GM12865 (cell line): ENCODE results near the gene ZBTB7A.
A peak's percentile ranks its signal among the peaks of the same experiment; 100 is the strongest.

Experiments
- DNase-seq: peaks from one replicate; pipeline ENCODE4 v3.0.0; 2010; ENCODE audit warnings: low read depth
- H3K4me3 ChIP-seq: 2 replicates; pipeline ENCODE4 v1.5.1; 2011; ENCODE audit warnings: mild to moderate bottlenecking, low read depth, low read length, control low read depth
- TF ChIP-seq, protein P1 (sequence below): IDR thresholded peaks from 2 replicates; pipeline ENCODE4 v1.5.1; 2011; ENCODE audit warnings: low read length, control low read depth, low read depth, inconsistent platforms; ENCODE audit not compliant: insufficient read depth; ENCODE audit errors: missing control alignments

Gene ZBTB7A

DNA sequence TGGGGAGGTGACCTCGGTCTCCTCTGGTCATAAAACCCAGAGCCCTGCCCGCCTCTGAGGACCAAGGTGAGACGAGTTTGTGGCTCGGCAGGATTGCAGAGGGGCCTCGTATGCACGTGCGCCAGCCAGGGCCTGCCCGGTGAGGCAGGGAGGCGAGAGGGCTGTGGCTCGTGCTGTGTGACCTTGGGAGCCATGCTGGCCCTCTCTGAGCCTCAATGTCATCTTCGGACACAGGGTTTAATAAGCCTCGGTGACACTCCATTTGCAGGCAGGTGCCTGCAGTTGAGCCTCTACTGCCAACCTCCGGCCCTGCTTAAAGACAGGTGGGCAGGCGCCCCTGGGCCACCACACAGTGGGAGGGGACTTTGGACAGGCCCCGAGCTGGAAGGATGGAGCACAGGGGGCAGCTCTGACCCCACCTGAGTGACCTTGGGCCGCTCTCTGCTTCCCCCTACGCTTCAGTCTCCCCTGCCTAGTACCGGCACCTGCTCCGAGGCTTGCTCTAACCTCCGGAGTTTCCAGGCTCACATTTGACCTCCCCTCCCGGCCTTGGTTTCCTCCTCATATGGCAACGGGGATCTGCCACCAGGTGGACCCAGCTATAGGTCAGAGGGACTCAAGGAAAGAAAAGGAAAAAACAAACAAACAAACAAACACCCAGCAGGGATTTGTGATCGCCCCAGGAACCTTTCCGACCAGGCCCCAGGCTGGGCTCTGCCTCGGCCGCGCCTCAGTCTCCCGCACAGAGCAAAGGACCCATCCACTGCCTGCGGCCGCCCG is 3.1 kb downstream of the ZBTB7A start:
- DNase-seq = peak; percentile 41
- TF ChIP-seq, protein P1, sequence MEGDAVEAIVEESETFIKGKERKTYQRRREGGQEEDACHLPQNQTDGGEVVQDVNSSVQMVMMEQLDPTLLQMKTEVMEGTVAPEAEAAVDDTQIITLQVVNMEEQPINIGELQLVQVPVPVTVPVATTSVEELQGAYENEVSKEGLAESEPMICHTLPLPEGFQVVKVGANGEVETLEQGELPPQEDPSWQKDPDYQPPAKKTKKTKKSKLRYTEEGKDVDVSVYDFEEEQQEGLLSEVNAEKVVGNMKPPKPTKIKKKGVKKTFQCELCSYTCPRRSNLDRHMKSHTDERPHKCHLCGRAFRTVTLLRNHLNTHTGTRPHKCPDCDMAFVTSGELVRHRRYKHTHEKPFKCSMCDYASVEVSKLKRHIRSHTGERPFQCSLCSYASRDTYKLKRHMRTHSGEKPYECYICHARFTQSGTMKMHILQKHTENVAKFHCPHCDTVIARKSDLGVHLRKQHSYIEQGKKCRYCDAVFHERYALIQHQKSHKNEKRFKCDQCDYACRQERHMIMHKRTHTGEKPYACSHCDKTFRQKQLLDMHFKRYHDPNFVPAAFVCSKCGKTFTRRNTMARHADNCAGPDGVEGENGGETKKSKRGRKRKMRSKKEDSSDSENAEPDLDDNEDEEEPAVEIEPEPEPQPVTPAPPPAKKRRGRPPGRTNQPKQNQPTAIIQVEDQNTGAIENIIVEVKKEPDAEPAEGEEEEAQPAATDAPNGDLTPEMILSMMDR = no peak
- peak overlapping the region; percentile 81 for H3K4me3 ChIP-seq

DNA sequence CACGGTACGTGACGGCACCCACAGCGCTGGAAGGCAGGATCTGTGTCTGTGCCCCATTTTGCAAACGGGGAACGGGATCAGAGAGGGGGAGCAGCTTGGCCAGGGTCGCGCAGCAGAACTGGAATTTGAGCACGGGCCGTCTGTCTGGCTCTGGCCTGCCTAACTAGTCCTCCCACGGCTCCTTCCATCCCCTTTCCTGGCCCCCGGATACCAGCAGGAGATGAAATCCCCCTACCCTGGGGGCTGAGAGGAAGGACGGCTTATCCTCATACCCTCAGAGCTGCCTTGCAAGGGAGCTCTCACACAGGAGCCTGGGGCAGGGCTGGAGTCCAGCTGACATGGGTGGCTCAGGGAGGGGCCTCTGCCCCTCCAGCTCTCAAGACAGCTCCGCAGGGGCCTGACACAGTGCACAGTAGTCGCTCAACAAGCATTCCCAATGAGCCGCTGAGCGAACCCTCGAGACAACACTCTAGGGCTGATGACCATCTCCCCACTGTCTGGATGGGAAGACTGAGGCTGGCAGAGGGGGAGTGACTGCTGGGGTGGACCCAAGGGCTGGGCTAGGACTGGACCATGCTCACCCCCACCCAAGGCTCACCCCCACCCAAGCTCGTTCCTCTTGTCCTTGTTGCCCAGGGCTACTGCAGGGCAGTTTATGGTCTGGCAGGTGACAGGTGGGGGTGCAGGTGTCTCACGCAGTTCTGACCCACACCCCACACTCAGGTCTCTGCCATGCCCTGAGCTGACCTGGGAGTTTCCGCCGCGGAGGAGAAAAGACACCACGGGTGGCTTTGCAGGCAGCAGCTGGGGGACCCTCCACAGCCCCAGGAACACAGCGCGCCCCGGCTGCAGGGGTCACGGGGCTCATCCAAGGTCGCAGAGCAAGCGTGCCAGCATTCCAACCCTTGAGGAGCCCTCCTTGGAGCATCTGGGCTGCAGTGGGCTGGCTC is 4.0 kb downstream of the ZBTB7A start:
- no peak for DNase-seq
- TF ChIP-seq, protein P1 = no peak
- peak overlapping the region; percentile 81 for H3K4me3 ChIP-seq

DNA sequence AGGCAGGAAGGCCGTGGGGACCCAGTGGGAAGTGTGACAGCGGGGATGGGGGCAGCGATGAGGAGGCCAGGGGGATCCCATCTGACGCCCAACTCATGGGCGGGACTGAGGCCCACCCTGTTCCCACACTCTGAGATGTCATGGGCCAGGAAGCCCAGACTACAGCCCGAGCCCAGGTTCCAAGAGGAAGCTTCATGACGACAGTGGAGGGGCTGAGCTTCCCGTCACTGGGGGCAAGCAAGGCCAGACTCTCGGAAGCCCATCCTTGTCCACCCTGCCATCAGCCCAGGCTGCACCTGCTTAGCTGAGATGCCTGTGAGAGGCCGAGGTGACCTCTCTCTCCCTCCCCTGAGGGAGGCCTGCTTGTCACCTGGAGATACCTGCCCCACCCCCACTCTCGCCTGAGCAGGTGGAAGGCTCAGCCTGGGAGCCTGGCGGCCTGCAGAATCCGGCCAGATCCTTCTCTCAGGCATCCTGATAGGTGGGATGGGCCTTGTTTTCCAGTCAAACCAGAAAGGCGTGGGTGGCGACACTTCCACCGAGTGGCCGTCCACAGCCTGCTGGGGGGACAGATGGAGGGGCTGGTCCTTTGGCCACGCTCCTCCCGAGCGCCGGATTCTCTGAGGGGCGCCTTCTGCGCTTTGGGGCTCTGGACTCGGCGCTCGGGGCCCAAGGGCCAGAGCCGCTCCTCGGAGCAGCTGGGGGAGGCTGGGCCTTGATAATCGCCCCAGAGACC is 4.8 kb downstream of the ZBTB7A start:
- H3K4me3 ChIP-seq = peak overlapping the region; percentile 51
- TF ChIP-seq, protein P1 = no peak
- DNase-seq = no peak

DNA sequence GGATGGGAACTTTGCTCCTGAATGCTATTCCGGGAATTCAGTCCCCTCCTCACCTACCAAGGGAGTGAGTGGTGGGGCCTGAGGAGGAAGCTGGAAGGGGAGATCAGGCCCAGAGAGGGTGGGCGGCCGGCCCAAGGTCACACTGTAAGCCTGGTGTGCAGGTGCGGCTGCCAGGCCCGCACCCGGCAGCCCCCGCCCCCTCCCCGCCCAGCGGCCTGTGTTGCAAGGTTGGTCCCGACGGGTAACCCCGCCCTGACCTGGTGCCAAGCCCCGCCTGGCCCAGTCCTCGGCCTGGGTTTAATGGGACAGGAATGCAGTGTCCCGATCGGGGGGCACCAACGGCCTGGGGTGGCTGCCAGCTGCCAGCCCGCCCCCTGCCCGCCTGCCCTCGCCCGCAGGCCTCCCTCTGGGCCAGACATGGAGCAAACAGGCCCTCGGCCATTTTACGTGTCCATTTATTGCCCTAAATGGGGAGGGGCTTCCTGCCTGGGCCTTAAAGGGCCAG is 5.5 kb downstream of the ZBTB7A start:
- peak; percentile 72 for DNase-seq
- H3K4me3 ChIP-seq = peak overlapping the region; percentile 51
- TF ChIP-seq, protein P1 = no peak

DNA sequence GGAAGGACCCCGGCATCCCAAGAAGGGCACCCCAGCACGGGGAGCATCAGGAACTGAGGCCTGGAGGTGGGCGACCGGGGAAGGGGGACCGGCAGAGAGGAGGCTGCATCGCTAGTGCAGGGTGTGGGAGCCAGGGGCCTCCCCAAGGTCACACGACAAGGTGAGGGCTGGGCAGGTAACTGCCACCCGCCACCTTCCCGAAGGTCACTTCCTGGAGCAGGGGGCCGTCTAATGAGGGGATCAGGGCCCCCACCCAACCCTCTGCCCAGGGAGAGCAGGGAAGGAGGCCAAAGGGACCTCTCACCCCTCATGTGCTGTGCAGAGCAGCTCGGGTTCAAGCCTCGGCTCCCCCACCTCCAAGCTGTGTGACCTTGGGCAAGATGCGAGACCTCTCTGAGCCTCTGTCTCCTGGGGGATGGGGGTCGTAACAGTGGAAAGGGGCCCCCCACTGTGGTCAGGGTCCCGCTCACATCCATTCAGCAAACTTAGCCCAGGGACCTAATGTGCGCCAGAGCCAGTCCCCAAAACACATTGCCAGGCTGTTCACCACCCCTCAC is 6.0 kb downstream of the ZBTB7A start:
- DNase-seq = no peak
- peak overlapping the region; percentile 51 for H3K4me3 ChIP-seq
- TF ChIP-seq, protein P1 = no peak

DNA sequence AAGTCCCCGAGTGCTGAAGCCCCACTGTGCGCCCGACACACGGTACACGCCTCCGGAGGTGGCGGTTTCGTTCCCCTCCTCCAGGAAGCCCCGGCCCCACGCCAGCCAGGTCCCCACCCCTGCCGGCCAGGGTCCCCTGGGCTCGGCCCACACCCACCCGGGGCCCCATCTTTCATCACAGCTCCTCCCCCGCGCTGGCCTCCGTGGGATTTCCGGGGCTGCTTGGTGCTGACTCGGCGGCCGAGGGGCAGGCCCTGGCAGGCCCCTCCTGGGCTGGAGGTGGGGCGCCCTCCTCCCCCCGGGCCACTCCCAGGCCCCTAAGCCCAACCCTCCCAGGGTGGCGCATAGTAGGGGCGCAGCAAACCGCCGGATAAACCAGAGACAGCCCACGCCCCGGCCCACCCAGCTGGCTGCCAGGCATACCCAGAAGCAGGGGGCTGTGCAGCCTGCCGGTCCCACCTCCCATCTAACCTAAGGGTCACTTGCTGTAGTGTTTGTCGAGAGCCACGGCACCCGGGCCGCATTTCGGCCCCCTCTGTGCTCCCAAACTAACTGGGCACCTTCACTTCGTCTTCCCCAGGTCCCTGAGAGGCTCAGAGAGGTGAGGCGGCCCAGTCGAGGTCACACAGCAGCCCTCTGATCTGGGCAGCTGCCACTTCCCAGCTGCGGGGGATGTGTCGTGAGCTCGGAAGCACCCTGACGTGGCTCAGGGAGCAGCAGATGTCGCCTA is 6.6 kb downstream of the ZBTB7A start:
- H3K4me3 ChIP-seq = peak overlapping the region; percentile 51
- DNase-seq = peak; percentile 85

More for the DNA sequence above, 6.6 kb downstream of the ZBTB7A start:
- TF ChIP-seq, protein P1 = no peak
